ACC112 (cell line): ENCODE measurements around the gene IDNK.

Experiments used
- H2AFZ ChIP-seq: fragments of 200-600 bp; sonication (generic); one replicate; pipeline ENCODE4 v1.6.0; 2017; ENCODE audit warnings: antibody characterized with exemption, low read length; ENCODE audit not compliant: unreplicated experiment
- H3K27ac ChIP-seq: fragments of 200-600 bp; sonication (generic); 2 replicates; pipeline ENCODE4 v1.5.1; 2014; ENCODE audit warnings: low read depth, mild to moderate bottlenecking, antibody characterized with exemption, low read length, moderate library complexity
- H3K27me3 ChIP-seq: fragments of 200-600 bp; sonication (generic); 2 replicates; pipeline ENCODE4 v1.6.1; 2014; ENCODE audit warnings: mild to moderate bottlenecking, antibody characterized with exemption, low read length, moderate library complexity, mixed read lengths; ENCODE audit not compliant: insufficient read depth
- H3K36me3 ChIP-seq: fragments of 200-600 bp; sonication (generic); 2 replicates; pipeline ENCODE4 v1.6.1; 2016; ENCODE audit warnings: mild to moderate bottlenecking, antibody characterized with exemption, low read length, moderate library complexity, mixed read lengths; ENCODE audit not compliant: insufficient read depth
- H3K4me1 ChIP-seq: fragments of 200-600 bp; sonication (generic); one replicate; pipeline ENCODE4 v1.6.1; 2016; ENCODE audit warnings: low read length, mixed read lengths; ENCODE audit not compliant: insufficient read depth, unreplicated experiment, control insufficient read depth
- H3K4me3 ChIP-seq: fragments of 200-600 bp; sonication (generic); 2 replicates; pipeline ENCODE4 v1.5.1; 2014; ENCODE audit warnings: mild to moderate bottlenecking, low read depth, low read length
- H3K79me2 ChIP-seq: fragments of 200-600 bp; sonication (generic); one replicate; pipeline ENCODE4 v1.6.0; 2016; ENCODE audit warnings: low read length; ENCODE audit not compliant: control insufficient read depth, unreplicated experiment, insufficient read depth

The IDNK gene

GRCh38 chr9:83633676-83634075 lies 10.7 kb downstream of the IDNK start:
- Histone ChIP-seq H3K36me3 (no peaks in the 10 kb centered on the region), H3K4me1 (no peaks in the 10 kb centered on the region), H3K79me2 (no peaks in the 10 kb centered on the region), H3K4me3 (no peak overlapping the region), H3K27ac (no peak overlapping the region), H3K27me3 (no peaks in the 10 kb centered on the region), H2AFZ (no peak overlapping the region)

DNA sequence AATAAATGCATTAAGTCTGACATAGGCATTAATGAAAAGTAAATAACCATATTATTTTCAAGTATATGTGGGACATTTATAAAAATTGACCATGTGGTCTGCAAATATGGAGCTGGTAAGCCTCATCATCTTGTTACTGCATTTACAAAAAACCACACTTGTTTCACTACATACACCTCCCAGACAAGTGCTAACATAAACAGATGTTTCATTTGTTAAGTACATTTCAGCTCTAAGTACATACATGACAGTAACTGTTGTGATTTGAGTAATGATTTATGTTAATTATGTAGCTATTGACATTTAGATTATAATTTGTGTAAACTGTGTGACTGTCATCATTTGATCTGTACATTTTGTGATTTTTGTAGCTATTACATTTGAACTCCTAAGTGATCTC lies 13.9 kb downstream of the IDNK start:
- Histone ChIP-seq H3K27me3 (no peaks in the 10 kb centered on the region), H2AFZ (no peak overlapping the region), H3K79me2 (no peaks in the 10 kb centered on the region), H3K36me3 (no peaks in the 10 kb centered on the region), H3K4me1 (no peaks in the 10 kb centered on the region), H3K27ac (no peak overlapping the region), H3K4me3 (no peak overlapping the region)

GRCh38 chr9:83637389-83637788 lies 14.4 kb downstream of the IDNK start:
- Histone ChIP-seq H3K27ac (no peak overlapping the region), H2AFZ (no peak overlapping the region), H3K4me1 (no peaks in the 10 kb centered on the region), H3K4me3 (no peak overlapping the region), H3K36me3 (no peaks in the 10 kb centered on the region), H3K27me3 (no peaks in the 10 kb centered on the region), H3K79me2 (no peaks in the 10 kb centered on the region)

- Histone ChIP-seq H3K36me3 (no peaks in the 10 kb centered on the region), H3K27me3 (no peaks in the 10 kb centered on the region), H3K79me2 (no peaks in the 10 kb centered on the region), H3K4me1 (no peaks in the 10 kb centered on the region), H3K4me3 (no peak overlapping the region), H2AFZ (no peak overlapping the region), H3K27ac (no peak overlapping the region)
These were observed 16.3 kb downstream of the IDNK start for GRCh38 chr9:83639266-83639665.

- no peaks in the 10 kb centered on the region for H3K36me3 ChIP-seq
- H3K4me3 ChIP-seq = no peak overlapping the region
- H2AFZ ChIP-seq = no peak overlapping the region
- no peaks in the 10 kb centered on the region for H3K79me2 ChIP-seq
- no peaks in the 10 kb centered on the region for H3K27me3 ChIP-seq
- H3K4me1 ChIP-seq = no peaks in the 10 kb centered on the region
- H3K27ac ChIP-seq = no peak overlapping the region
These were observed 19.9 kb downstream of the IDNK start for GRCh38 chr9:83642793-83643192.

DNA sequence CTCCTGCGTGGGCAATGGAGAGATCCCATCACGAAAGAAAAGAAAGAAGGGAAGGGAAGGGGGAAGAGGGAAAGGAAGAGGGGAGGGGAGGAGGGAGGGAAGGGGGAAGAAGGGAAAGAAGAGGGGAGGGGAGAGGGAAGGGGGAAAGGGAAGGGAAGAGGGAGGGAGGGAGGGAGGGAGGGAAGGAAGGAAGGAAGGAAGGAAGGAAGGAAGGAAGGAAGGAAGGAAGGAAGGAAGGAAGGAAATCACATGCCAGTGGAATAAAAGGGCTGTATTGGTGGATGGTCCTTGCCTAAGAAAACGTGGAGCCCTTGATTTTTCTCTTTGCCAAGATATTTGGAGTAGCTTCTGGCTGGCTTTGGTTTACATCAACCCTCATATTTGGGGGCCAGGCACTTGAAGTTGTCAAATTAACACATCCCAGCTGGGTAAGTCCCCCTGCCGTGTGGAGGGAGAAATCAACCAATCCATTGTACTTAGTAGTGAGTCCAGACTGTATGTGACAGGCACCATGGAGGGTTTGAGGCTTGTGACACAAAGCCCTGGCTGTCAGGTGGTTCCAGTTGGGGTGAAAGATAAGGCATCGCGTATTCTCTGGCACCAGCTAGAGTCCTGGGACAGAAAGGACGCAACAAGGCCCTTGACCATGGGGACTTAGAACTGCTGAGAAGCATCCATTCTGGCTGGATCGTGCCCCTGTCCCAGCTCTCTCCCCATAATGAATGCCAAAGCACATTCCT lies 23.7 kb downstream of the IDNK start:
- Histone ChIP-seq H3K27ac (no peak overlapping the region), H3K36me3 (peaks cover 5% of the 10 kb centered on the region), H3K27me3 (no peaks in the 10 kb centered on the region), H3K79me2 (no peaks in the 10 kb centered on the region), H3K4me3 (no peak overlapping the region), H3K4me1 (no peaks in the 10 kb centered on the region), H2AFZ (no peak overlapping the region)

DNA sequence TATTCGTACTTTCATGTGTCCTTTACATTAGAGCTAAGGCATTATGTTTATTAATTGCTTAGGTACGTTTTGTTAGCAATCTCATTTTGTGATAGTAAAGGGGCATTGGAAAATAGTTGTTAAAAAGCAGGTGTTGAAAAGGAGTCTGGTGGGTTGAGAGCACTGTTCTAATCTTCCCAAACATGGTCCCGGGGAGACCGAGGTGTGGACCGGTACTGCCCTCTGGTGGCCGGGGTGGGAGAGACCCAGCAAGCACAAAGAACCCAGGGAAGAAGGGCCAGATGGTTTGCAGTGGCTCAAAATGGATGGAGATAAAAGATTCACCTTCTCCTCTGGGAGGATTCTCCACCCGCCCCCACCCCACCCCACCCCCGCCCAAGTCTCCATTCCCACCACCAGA lies 26.1 kb downstream of the IDNK start:
- Histone ChIP-seq H3K36me3 (peaks cover 15% of the 10 kb centered on the region), H3K79me2 (no peaks in the 10 kb centered on the region)

DNA sequence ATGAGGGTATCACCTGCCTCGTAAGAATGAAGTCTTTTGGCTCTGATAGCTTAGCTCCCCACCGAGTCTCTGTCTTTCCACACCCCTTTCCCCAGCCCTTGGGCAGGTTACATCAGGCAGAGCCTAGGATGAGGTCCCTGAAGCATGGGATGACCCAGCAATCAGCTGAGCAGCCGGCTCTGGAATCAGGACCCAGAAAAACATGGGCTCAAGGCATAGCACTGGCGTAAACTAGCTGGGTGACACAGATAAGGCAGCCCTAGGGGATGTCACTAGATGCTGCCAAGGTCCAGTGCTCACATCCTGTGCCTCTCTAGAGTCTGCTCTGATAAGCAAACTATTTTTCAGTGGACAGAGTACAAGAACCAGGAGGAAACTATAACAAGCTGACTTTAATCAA lies 26.6 kb downstream of the IDNK start:
- H3K4me3 ChIP-seq = no peak overlapping the region
- no peaks in the 10 kb centered on the region for H3K27me3 ChIP-seq
- no peak overlapping the region for H2AFZ ChIP-seq
- H3K36me3 ChIP-seq = peaks cover 15% of the 10 kb centered on the region
- H3K79me2 ChIP-seq = no peaks in the 10 kb centered on the region
- no peaks in the 10 kb centered on the region for H3K4me1 ChIP-seq
- H3K27ac ChIP-seq = no peak overlapping the region

More for the DNA sequence above, 26.1 kb downstream of the IDNK start:
- Histone ChIP-seq H3K4me3 (no peak overlapping the region), H3K27ac (no peak overlapping the region), H2AFZ (no peak overlapping the region), H3K27me3 (no peaks in the 10 kb centered on the region), H3K4me1 (no peaks in the 10 kb centered on the region)

DNA sequence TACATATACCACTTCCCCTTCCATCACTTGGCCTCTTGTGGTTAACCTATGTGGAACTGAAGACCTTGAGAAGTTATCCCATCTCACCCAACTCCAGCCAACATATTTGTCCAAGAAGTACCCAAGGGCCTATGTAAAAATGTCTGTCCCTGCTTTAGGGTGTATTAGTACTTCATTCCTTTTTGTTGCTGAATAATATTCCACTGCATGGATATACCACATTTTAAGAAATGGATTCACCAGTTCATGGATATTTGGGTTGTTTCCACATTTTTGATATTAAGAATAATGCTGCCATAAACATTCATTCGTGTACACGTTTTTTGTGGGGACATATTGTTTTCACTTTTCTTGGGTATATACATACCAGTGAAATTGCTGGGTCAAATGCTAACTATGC lies 28.6 kb downstream of the IDNK start:
- Histone ChIP-seq H3K79me2 (no peaks in the 10 kb centered on the region), H2AFZ (no peak overlapping the region), H3K36me3 (peaks cover 15% of the 10 kb centered on the region), H3K27ac (no peak overlapping the region), H3K4me3 (no peak overlapping the region), H3K4me1 (no peaks in the 10 kb centered on the region), H3K27me3 (no peaks in the 10 kb centered on the region)

GRCh38 chr9:83652433-83652832 lies 29.5 kb downstream of the IDNK start:
- Histone ChIP-seq H3K27me3 (no peaks in the 10 kb centered on the region), H2AFZ (no peak overlapping the region), H3K36me3 (peaks cover 23% of the 10 kb centered on the region), H3K4me3 (no peak overlapping the region), H3K27ac (no peak overlapping the region), H3K4me1 (no peaks in the 10 kb centered on the region), H3K79me2 (no peaks in the 10 kb centered on the region)

- Histone ChIP-seq H3K4me3 (no peak overlapping the region), H3K79me2 (no peaks in the 10 kb centered on the region), H3K36me3 (peaks cover 38% of the 10 kb centered on the region), H2AFZ (no peak overlapping the region), H3K4me1 (no peaks in the 10 kb centered on the region), H3K27me3 (no peaks in the 10 kb centered on the region), H3K27ac (no peak overlapping the region)
These were observed 32.5 kb downstream of the IDNK start for GRCh38 chr9:83655433-83655832.
